HG03520 (cell line): ENCODE measurements around the gene DPH1.
"Not testable (repeated sequence)": the region's sequence is repeated elsewhere in the genome, so short reads cannot be mapped to it uniquely, and the experiment has no call there.

Experiments
- ATAC-seq: cut with Tn5 transposase; IDR thresholded peaks from one replicate; pipeline ENCODE4 v1.9.1; 2021; ENCODE audit warnings: mild to moderate bottlenecking, moderate library complexity; ENCODE audit not compliant: unreplicated experiment

The DPH1 gene

GRCh38 chr17:2004435-2004952 lies 25.5 kb upstream of the DPH1 start:
- no peak for ATAC-seq

- ATAC-seq, result no peak
These were observed 21.4 kb upstream of the DPH1 start for GRCh38 chr17:2008332-2009126.

GRCh38 chr17:2009737-2010136 lies 20.2 kb upstream of the DPH1 start:
- no peak for ATAC-seq

- no peak for ATAC-seq
These were observed 18.3 kb upstream of the DPH1 start for GRCh38 chr17:2011411-2012371.

GRCh38 chr17:2012499-2012898 lies 17.5 kb upstream of the DPH1 start:
- no peak for ATAC-seq

- ATAC-seq, result not testable (repeated sequence)
These were observed 16.5 kb upstream of the DPH1 start for GRCh38 chr17:2013220-2013993.

GRCh38 chr17:2013994-2014317 lies 16.0 kb upstream of the DPH1 start:
- no peak for ATAC-seq

- no peak for ATAC-seq
These were observed 14.6 kb upstream of the DPH1 start for GRCh38 chr17:2015314-2015713.

- ATAC-seq, result no peak
These were observed 13.5 kb upstream of the DPH1 start for GRCh38 chr17:2016494-2016893.

- no peak for ATAC-seq
These were observed 12.5 kb upstream of the DPH1 start for GRCh38 chr17:2017274-2017941.

- no peak for ATAC-seq
These were observed 11.0 kb upstream of the DPH1 start for GRCh38 chr17:2018716-2019510.

GRCh38 chr17:2019723-2020122 lies 10.2 kb upstream of the DPH1 start:
- ATAC-seq, result no peak

GRCh38 chr17:2020721-2021120 lies 9.2 kb upstream of the DPH1 start:
- ATAC-seq, result no peak

GRCh38 chr17:2022647-2023240 lies 7.2 kb upstream of the DPH1 start:
- ATAC-seq, result no peak

GRCh38 chr17:2023256-2023655 lies 6.7 kb upstream of the DPH1 start:
- ATAC-seq, result no peak

GRCh38 chr17:2023692-2024571 lies 6.0 kb upstream of the DPH1 start:
- ATAC-seq, result no peak

- no peak for ATAC-seq
These were observed 5.3 kb upstream of the DPH1 start for GRCh38 chr17:2024572-2025219.

GRCh38 chr17:2025220-2025621 lies 4.7 kb upstream of the DPH1 start, which contains the start of gene RTN4RL1:
Gene RTN4RL1, minus strand, starts transcription at chr17:2025334. Its CDS starts 469 bp downstream, at chr17:2024865.
- no peak for ATAC-seq
